GM15510 (cell line): Measurements from ENCODE around the gene ITGA2B.

ENCODE experiments used
- POLR2A ChIP-seq: IDR thresholded peaks from 3 replicates; pipeline ENCODE4 v1.6.1; 2011; ENCODE audit warnings: borderline replicate concordance; ENCODE audit not compliant: insufficient read length; ENCODE audit errors: extremely low read depth

The ITGA2B gene

GRCh38 chr17:44389281-44389680 is at the start of gene ITGA2B:
Gene ITGA2B, minus strand, starts transcription at chr17:44389649. Its CDS starts 176 bp downstream, at chr17:44389473.
- no peak for TF ChIP-seq POLR2A

GRCh38 chr17:44439168-44439567 is 49.7 kb upstream of the ITGA2B start:
- TF ChIP-seq POLR2A: no peak

- TF ChIP-seq POLR2A: no peak
Observed at GRCh38 chr17:44438636-44439035, 49.2 kb upstream of the ITGA2B start.

DNA sequence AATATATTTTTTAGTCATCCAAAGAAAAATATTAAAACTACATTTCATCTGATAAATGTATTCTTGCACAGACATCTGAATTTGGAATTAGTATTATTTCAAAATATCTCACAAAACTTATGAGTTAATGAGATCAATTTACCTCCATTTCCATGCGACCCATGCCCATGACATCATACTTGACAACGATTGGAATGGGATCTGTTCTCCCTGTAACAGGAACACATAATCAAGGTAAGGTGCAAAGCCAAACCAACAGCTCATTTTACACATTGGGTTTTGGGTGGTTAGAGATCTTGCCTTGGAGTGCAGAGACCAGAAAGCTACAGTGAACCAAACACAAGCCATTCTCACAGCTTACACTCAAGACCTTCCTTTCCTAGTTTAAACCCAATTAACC is 46.9 kb upstream of the ITGA2B start:
- no peak for TF ChIP-seq POLR2A

DNA sequence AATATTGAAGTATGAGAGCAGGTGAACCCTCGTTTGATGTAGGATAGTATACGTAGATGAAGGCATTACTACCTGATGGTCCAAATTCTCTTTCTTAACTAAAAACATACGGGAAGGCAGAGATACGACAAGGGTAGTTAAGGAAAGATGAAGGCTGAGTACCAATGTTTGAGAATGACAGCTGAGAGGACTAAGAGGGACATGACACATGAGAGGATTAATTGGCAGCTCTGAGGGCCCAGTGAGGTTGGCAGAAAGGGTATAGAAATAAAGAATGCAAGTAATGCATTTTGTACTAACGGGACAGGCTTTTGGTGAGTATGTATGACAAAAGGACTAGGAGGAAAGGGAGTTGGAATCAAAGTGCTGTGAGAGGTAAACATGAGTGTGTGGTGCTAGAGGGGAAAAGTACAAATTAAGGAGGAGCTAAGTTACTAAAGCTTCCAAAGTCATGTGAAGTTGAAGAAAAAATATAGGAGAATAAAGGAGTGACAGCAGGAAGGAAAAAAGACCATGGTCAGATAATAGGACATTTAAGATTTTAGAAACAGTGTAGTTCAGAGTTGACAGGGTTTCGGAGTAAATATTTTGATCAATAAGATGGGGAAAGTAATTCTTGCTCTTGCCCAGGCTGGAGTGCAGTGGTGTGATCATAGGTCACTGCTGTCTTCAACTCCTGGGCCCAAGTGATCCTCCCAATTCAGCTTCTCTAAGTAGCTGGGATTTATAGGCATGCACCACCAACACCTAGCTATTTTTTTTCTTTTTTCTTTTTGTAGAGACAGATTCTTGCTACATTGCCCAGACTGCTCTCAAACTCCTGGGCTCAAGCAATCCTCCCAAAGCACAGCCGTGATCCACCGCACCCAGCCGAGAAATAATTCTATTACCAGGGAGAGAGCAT is 43.1 kb upstream of the ITGA2B start:
- no peak for TF ChIP-seq POLR2A

GRCh38 chr17:44424828-44425461 is 35.5 kb upstream of the ITGA2B start:
- TF ChIP-seq POLR2A: no peak

DNA sequence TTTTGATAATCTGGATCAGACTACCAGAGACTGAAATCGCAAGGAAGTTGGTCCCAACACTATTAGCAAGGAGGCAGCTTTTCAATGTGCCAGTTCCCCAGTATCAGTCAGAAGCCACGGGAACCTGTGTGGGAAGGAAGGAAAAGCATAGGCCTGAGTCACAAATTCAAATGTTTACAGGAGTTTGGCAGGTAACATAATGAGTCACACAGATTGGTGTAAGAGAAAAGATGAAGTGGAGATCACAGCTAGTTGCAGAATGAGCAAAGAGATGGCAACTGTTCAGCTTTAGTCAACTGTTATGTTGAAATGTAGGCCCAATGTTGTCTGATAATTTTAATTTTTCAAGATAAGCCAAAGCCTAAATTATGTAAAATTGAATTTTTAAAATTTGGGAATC is 28.1 kb upstream of the ITGA2B start:
- no peak for TF ChIP-seq POLR2A

DNA sequence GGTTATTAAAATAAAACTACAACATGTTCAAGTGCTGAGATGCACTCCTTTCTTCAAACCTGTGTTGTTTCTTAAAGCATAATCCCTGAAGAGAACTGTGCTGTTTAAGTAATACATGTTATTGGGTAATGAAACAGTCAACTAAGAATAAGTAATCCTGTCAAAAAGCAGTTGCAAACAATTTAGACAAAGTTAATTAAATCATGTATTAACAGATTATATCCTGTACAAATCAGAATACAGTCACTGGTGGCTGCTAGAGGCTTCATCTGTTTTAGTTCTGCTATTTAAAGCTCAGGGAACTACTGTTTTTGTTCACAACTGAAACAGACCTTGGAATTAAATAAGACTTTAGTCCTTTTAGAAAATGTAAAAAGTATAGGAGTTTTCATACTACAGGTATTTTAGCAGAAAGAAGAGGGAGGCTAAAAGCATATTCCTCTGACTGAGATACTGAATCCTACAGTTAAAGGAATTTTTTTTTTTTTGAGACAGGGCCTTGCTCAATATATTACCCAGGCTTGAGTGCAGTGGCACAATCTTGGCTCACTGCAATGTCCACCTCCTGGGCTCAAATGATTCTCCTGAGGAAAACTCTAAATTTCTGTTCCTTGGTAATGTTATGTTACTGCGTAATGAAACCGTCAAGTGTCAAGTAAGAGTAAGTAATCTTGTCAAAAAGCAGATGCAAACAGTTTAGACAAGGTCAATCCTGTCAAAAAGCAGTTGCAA is 27.3 kb upstream of the ITGA2B start:
- TF ChIP-seq POLR2A: no peak

DNA sequence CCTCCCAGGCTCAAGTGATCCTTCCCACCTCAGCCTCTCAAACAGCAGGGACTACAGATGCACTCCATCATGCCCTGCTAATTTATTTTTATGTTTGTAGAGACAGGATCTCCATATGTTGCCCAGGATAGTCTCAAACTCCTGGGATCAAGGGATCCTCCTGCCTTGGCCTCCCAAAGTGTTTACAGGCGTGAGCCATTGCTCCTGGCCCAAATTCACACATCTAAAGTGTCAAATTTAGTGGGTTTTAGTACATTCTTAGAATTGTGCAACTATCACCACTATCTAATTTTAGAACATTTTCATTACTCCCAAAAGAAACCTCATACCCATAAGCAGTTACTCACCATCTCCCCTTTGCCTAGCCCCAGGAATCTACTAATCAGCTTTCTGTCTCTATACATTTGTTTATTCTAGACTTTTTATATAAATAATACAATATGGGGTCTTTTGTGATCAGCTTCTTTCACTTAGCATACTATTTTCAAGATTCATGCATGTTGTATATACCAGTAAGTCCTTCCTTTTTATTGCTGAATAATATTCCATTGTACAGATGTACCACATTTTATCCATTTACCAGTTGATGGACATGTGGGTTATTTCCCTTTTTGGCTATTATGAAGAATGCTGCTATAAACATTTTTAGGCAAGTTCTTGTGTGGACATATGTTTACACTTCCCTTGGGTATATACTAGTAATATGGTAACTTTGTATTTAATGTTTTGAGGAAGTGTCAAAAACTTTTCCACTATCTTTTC is 25.1 kb upstream of the ITGA2B start:
- TF ChIP-seq POLR2A: no peak

DNA sequence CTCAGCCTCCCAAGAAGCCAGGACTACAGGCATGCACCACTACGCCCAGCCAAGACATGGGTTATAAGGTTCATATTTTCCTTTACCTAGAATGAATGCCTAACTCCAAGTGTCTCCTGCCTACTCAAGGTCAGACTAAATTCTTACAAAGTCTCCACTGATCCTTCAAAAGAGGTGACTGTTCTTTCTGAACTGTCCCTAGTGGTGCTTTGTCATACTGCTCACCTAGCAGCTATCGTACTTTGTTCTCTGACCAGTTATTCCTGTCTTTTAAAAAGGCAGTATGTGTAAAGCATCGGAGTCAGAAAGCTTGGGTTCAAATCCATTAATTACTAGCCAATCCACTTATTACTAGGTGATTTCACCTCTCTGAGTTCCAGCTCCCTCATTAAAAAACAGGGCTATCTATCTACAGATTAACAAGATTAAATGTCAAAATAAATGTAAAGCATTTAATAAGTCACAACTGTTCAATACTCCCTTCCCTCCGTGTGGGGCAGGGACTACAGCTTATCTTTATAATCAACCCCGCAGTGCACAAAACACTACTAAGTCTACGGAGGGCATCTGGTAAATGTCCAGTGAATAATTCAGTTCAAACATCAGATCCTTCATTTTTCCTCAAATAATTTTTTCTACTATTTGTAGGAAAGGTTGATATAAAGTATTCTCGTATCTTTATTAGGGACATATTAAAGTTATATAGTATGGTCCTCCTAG is 20.0 kb upstream of the ITGA2B start:
- no peak for TF ChIP-seq POLR2A

DNA sequence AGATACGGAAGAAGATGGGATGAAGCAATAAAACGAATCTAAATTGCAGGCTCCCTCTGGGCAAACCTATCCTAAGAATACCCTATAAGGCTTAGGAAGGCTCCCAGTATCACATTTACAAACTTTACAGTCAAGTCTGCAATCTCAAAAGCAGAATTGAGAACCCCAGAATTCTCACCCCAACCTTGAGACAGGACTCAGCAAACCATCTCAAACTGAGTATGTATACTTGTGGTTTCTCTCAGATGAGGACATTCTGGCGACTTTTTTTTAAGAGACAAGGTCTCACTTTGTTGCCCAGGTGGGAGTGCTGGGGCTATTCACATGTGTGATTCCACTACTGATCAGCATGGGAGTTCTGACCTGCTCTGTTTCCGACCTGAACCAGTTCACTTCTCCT is 19.3 kb upstream of the ITGA2B start:
- no peak for TF ChIP-seq POLR2A

GRCh38 chr17:44402564-44403172 is 13.2 kb upstream of the ITGA2B start:
- no peak for TF ChIP-seq POLR2A

DNA sequence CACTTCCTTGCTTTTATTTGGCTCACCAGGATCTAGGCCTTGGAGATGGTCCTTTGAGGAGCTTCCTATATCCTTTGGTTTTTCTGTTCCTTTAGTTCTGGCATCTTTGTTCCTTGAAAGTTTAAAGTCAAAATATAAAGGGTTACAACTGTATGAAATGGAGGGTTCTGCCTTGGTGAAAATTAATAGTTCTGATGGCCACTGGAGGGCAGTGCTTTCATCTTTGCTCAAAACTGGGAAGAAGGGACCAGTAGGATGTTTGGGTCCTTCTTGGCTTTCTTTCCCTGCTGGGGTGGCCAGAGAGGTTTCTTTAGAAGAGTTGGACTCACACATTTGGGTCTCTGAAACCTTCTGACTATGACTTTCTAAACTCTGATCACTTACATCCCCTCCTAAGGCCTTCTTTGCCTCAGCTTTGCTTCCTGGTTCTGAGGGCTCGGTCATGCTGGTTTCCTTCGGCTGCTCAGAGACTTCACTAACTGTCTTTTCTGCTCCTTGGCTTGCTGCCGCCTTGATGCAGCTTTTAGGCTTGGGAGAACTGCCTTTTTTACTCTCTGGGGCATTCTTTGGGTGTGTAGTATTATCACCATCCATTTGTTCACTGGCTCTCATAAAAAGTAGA is 10.9 kb upstream of the ITGA2B start:
- TF ChIP-seq POLR2A: no peak
